Measurements from ENCODE around the gene SSNA1.

The SSNA1 gene

GRCh38 chr9:137217276-137218211 lies 29.1 kb downstream of the SSNA1 start:
- TF ChIP-seq, protein P1, sequence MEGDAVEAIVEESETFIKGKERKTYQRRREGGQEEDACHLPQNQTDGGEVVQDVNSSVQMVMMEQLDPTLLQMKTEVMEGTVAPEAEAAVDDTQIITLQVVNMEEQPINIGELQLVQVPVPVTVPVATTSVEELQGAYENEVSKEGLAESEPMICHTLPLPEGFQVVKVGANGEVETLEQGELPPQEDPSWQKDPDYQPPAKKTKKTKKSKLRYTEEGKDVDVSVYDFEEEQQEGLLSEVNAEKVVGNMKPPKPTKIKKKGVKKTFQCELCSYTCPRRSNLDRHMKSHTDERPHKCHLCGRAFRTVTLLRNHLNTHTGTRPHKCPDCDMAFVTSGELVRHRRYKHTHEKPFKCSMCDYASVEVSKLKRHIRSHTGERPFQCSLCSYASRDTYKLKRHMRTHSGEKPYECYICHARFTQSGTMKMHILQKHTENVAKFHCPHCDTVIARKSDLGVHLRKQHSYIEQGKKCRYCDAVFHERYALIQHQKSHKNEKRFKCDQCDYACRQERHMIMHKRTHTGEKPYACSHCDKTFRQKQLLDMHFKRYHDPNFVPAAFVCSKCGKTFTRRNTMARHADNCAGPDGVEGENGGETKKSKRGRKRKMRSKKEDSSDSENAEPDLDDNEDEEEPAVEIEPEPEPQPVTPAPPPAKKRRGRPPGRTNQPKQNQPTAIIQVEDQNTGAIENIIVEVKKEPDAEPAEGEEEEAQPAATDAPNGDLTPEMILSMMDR (IDR thresholded peaks at IDR 0.05; ENCODE audit: low read depth, low read length, missing control alignments): no peak
- in situ Hi-C loops (cut with HindIII; ENCODE audit: low sequenced_read_pairs): no loop called here
- DNase-seq (ENCODE audit: low read depth): no peak
- no peak overlapping the region for H3K4me3 ChIP-seq (ENCODE audit: low read depth, low read length)

- in situ Hi-C loops (cut with HindIII; ENCODE audit: low sequenced_read_pairs): no loop called here
- TF ChIP-seq, protein P1 (IDR thresholded peaks at IDR 0.05; ENCODE audit: low read depth, low read length, missing control alignments): no peak
- no peak overlapping the region for H3K4me3 ChIP-seq (ENCODE audit: low read depth, low read length)
- no peak for DNase-seq (ENCODE audit: low read depth)
Observed at GRCh38 chr9:137218212-137218753, 29.8 kb downstream of the SSNA1 start.

- TF ChIP-seq, protein P1 (IDR thresholded peaks at IDR 0.05; ENCODE audit: low read depth, low read length, missing control alignments): no peak
- in situ Hi-C loops (cut with HindIII; ENCODE audit: low sequenced_read_pairs): no loop called here
- H3K4me3 ChIP-seq (ENCODE audit: low read depth, low read length): no peak overlapping the region
- DNase-seq (ENCODE audit: low read depth): no peak
Observed at GRCh38 chr9:137218754-137219271, 30.3 kb downstream of the SSNA1 start.

- in situ Hi-C loops (cut with HindIII; ENCODE audit: low sequenced_read_pairs): no loop called here
- no peak for DNase-seq (ENCODE audit: low read depth)
- no peak overlapping the region for H3K4me3 ChIP-seq (ENCODE audit: low read depth, low read length)
- TF ChIP-seq, protein P1 (IDR thresholded peaks at IDR 0.05; ENCODE audit: low read depth, low read length, missing control alignments): no peak
Observed at GRCh38 chr9:137219757-137220316, 31.4 kb downstream of the SSNA1 start.

DNA sequence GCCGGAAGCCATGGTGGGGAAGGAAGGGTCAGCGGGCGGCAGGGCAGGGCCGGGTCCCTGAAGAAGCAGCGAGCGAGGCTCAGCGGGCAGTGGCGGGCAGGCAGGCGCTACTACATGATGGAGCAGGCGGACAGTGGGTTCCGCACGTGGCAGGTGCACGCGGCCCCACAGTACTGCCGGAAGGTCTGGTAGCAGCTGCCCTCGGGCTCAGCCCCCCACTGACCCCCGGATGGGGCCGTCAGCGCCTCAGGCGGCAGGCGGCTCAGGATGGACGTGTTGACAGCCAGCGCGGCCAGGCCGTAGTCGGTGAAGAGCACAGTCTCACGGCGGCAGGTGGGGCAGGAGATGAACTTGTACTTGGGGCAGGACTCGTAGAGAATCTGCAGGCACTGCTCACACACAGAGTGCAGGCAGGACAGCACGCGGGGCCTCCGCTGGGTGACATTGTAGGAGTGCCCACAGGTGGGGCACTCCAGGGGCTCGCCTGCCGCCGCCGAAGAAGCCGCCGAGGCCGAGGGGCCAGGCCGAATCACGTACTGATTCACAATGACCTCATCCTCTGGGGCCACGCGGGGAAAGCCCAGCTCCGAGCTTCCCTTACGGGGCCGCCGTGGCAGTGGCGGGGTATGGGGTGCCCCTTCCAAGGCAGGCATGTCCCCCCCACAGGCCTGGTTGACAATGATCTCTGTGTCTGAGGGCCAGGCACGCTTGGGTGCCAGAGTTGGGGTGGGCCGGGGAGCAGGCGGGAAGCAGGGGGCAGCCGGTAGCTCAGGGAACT lies 32.0 kb downstream of the SSNA1 start:
- H3K4me3 ChIP-seq (ENCODE audit: low read depth, low read length): no peak overlapping the region
- in situ Hi-C loops (cut with HindIII; ENCODE audit: low sequenced_read_pairs): no loop called here
- TF ChIP-seq, protein P1 (IDR thresholded peaks at IDR 0.05; ENCODE audit: low read depth, low read length, missing control alignments): no peak
- no peak for DNase-seq (ENCODE audit: low read depth)

DNA sequence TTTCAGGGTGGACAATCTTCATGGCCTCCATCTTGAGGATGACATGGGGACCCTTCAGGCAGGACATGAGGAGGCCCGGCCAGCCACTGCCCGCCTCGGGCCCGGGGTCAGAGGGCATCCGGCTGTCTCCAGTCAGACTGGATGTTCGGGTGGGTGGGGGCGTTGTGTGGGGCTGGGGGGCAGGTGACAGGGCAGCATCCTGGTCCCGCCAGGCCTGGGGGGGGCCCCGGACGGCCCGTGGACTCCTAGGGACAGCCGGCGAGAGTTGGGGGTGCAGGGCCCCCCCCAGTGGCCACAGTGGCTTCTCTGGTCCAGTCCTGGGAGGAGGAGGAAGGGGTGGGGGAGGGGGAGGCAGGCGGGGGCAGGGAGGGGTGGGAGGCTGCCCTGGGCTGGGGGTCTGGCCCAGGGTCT lies 32.6 kb downstream of the SSNA1 start:
- H3K4me3 ChIP-seq (ENCODE audit: low read depth, low read length): no peak overlapping the region
- DNase-seq (ENCODE audit: low read depth): no peak
- TF ChIP-seq, protein P1 (IDR thresholded peaks at IDR 0.05; ENCODE audit: low read depth, low read length, missing control alignments): no peak
- in situ Hi-C loops (cut with HindIII; ENCODE audit: low sequenced_read_pairs): no loop called here

Data from astrocyte of the cerebellum (primary cell).